ENCODE results near the gene CWC27. TPM values are rescaled to one million over a fixed set of nuclear protein-coding genes. Genes with fewer than 3 reads are reported as not detected.
A peak's percentile ranks its signal among the peaks of the same experiment; 100 is the strongest.

CWC27 gene
- total RNA-seq, 1 donor from 2014 or later = 32.9 TPM

- intact Hi-C loops (cut with micrococcal nuclease) = loop anchor here (5.0 kb wide), 2 partner anchors 716 to 796 kb away; partner anchors contain the start of genes ADAMTS6, CENPK and PPWD1
- Mint-ChIP-seq H3K4me3 (ENCODE audit: low read depth) (no peak overlapping the region), H3K9me3 (no peaks in the 10 kb centered on the region), H3K4me1 (ENCODE audit: low read depth) (peaks cover 36% of the 10 kb centered on the region), H3K27ac (peak overlapping the region; percentile 5), H3K27me3 (ENCODE audit: low read depth) (no peaks in the 10 kb centered on the region), H3K36me3 (ENCODE audit: low read depth) (peaks cover 23% of the 10 kb centered on the region)
- DNase-seq (ENCODE audit: low spot score) = no peak
Observed at GRCh38 chr5:64765804-64766504, 2.8 kb upstream of the CWC27 start.

- no peak for DNase-seq (ENCODE audit: low spot score)
- peaks cover 22% of the 10 kb centered on the region for H3K36me3 Mint-ChIP-seq (ENCODE audit: low read depth)
- H3K9me3 Mint-ChIP-seq = no peaks in the 10 kb centered on the region
- peaks cover 40% of the 10 kb centered on the region for H3K4me1 Mint-ChIP-seq (ENCODE audit: low read depth)
- no peak overlapping the region for H3K27ac Mint-ChIP-seq
- no peaks in the 10 kb centered on the region for H3K27me3 Mint-ChIP-seq (ENCODE audit: low read depth)
- intact Hi-C loops (cut with micrococcal nuclease) = loop anchor here (5.0 kb wide), 2 partner anchors 715 to 795 kb away; partner anchors contain the start of genes ADAMTS6, CENPK and PPWD1
- peak overlapping the region; percentile 98 for H3K4me3 Mint-ChIP-seq (ENCODE audit: low read depth)
Observed at GRCh38 chr5:64766941-64767340, 1.8 kb upstream of the CWC27 start.

DNA sequence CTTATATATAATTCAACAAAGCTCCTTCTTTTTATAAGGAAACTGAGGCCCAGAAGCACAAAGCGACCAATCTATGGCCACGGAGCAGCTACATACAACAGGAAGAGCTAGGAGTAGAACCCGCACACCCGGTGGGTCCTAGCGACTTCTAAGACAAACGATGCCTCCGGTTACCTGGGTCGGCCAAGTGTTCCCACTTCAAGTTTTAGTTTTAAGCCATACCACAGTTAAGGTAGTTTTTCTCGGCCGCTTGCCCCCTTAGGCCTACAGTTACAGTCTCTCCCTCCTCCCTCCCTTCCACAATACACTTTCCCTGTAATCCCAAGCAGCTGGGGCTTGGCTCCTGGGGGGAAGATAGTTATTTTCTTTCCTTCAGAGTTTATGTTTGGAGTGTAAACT, 772 bp upstream of the CWC27 start:
- Mint-ChIP-seq H3K36me3 (ENCODE audit: low read depth) (peaks cover 22% of the 10 kb centered on the region), H3K27ac (peak overlapping the region; percentile 96), H3K27me3 (ENCODE audit: low read depth) (no peaks in the 10 kb centered on the region), H3K4me3 (ENCODE audit: low read depth) (peak overlapping the region; percentile 98), H3K9me3 (no peaks in the 10 kb centered on the region), H3K4me1 (ENCODE audit: low read depth) (peaks cover 40% of the 10 kb centered on the region)
- DNase-seq (ENCODE audit: low spot score) = no peak
- intact Hi-C loops (cut with micrococcal nuclease) = loop anchor here (1.0 to 5.0 kb wide), 5 partner anchors 17 to 857 kb away; partner anchors contain the start of genes ADAMTS6, CENPK, PPWD1 and SHLD3

- intact Hi-C loops (cut with micrococcal nuclease) = loop anchor here (2.0 to 5.0 kb wide), 4 partner anchors 15 to 855 kb away; partner anchors contain the start of genes ADAMTS6, CENPK, PPWD1 and SHLD3
- no peak for DNase-seq (ENCODE audit: low spot score)
- H3K27me3 Mint-ChIP-seq (ENCODE audit: low read depth) = no peaks in the 10 kb centered on the region
- peaks cover 44% of the 10 kb centered on the region for H3K4me1 Mint-ChIP-seq (ENCODE audit: low read depth)
- no peaks in the 10 kb centered on the region for H3K9me3 Mint-ChIP-seq
- H3K27ac Mint-ChIP-seq = peak overlapping the region; percentile 96
- H3K4me3 Mint-ChIP-seq (ENCODE audit: low read depth) = peak overlapping the region; percentile 98
- peaks cover 14% of the 10 kb centered on the region for H3K36me3 Mint-ChIP-seq (ENCODE audit: low read depth)
Observed at GRCh38 chr5:64769855-64770254, 1.1 kb downstream of the CWC27 start.

DNA sequence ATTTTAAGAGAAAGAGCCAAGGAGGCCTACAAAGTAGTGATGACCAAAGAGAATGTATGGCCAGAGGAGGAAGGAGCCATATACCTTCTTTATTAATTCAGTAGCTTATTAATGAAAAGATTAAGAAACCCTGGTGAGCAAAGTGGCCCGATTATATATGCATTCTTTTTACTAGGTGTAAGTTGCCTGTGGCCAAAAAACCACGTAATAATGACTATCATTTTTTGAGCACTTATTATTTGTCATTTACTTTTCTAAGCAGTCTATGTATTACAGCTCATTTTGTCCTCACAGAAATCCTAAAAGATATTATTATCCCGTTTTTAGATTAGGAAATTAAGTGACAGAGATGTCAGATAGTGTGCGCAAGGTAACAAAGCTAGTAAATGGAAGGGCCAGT, 3.0 kb downstream of the CWC27 start:
- intact Hi-C loops (cut with micrococcal nuclease) = no loop called here
- H3K4me1 Mint-ChIP-seq (ENCODE audit: low read depth) = peaks cover 35% of the 10 kb centered on the region
- H3K27ac Mint-ChIP-seq = no peak overlapping the region
- H3K9me3 Mint-ChIP-seq = no peaks in the 10 kb centered on the region
- peaks cover 21% of the 10 kb centered on the region for H3K36me3 Mint-ChIP-seq (ENCODE audit: low read depth)
- no peak overlapping the region for H3K4me3 Mint-ChIP-seq (ENCODE audit: low read depth)
- no peak for DNase-seq (ENCODE audit: low spot score)
- no peaks in the 10 kb centered on the region for H3K27me3 Mint-ChIP-seq (ENCODE audit: low read depth)

DNA sequence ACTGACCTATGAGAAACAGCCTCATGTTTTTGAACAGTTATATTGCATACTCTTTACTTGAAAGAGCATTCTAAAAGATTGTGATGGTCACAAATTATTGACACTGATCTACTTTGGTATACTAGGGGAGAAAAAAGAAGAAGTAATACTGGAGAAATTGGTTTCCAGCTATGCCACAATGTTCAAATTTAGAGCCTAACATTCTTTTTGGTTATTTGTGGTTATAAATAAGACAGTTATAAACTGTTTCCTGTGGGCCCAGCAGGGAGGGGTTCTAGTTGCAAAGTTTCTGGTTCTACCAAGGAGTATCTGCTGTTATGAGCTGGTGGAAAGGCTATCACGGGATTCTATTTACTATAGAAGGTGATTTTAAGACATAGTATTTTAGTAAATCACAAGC, 4.8 kb downstream of the CWC27 start:
- Mint-ChIP-seq H3K4me3 (ENCODE audit: low read depth) (no peak overlapping the region), H3K4me1 (ENCODE audit: low read depth) (peaks cover 26% of the 10 kb centered on the region), H3K27ac (no peak overlapping the region), H3K27me3 (ENCODE audit: low read depth) (no peaks in the 10 kb centered on the region), H3K9me3 (no peaks in the 10 kb centered on the region), H3K36me3 (ENCODE audit: low read depth) (peaks cover 18% of the 10 kb centered on the region)
- no peak for DNase-seq (ENCODE audit: low spot score)
- intact Hi-C loops (cut with micrococcal nuclease) = no loop called here

DNA sequence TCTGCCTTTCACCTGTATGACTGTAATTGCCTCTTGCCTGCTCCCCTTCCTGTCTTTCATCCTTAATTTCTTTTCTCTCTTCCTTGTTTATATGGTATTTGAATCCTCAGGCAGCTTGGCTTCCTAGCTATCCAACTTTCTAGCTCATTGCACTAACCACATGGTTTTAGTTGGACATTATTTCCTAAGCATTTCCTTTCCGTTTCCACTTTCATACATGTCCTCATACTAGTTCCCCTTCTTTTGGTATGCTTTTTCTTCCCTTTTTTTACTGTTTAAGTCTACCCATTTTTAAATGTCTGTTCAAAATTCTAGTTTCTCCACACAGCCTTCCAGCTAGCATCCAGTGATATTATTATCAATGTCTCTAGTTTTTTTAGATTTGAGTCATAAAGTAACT, 6.6 kb downstream of the CWC27 start:
- Mint-ChIP-seq H3K27me3 (ENCODE audit: low read depth) (no peaks in the 10 kb centered on the region), H3K27ac (no peak overlapping the region), H3K9me3 (no peaks in the 10 kb centered on the region), H3K4me3 (ENCODE audit: low read depth) (no peak overlapping the region), H3K4me1 (ENCODE audit: low read depth) (peaks cover 16% of the 10 kb centered on the region), H3K36me3 (ENCODE audit: low read depth) (peaks cover 22% of the 10 kb centered on the region)
- intact Hi-C loops (cut with micrococcal nuclease) = no loop called here
- DNase-seq (ENCODE audit: low spot score) = no peak

- no peaks in the 10 kb centered on the region for H3K9me3 Mint-ChIP-seq
- H3K4me3 Mint-ChIP-seq (ENCODE audit: low read depth) = no peak overlapping the region
- peak; percentile 42 for DNase-seq (ENCODE audit: low spot score)
- H3K27ac Mint-ChIP-seq = no peak overlapping the region
- H3K27me3 Mint-ChIP-seq (ENCODE audit: low read depth) = no peaks in the 10 kb centered on the region
- peaks cover 22% of the 10 kb centered on the region for H3K36me3 Mint-ChIP-seq (ENCODE audit: low read depth)
- H3K4me1 Mint-ChIP-seq (ENCODE audit: low read depth) = peaks cover 5% of the 10 kb centered on the region
- intact Hi-C loops (cut with micrococcal nuclease) = loop anchor here (1.0 to 2.0 kb wide), 2 partner anchors 16 to 149 kb away; partner anchors contain the start of genes CWC27 and SREK1IP1
Observed at GRCh38 chr5:64784451-64785025, 15.8 kb downstream of the CWC27 start.

GRCh38 chr5:64786372-64786771, 17.6 kb downstream of the CWC27 start:
- Mint-ChIP-seq H3K9me3 (no peaks in the 10 kb centered on the region), H3K27me3 (ENCODE audit: low read depth) (no peaks in the 10 kb centered on the region), H3K4me3 (ENCODE audit: low read depth) (no peak overlapping the region), H3K27ac (no peak overlapping the region), H3K36me3 (ENCODE audit: low read depth) (peaks cover 24% of the 10 kb centered on the region), H3K4me1 (ENCODE audit: low read depth) (peaks cover 10% of the 10 kb centered on the region)
- intact Hi-C loops (cut with micrococcal nuclease) = no loop called here
- DNase-seq (ENCODE audit: low spot score) = no peak

GRCh38 chr5:64788156-64788555, 19.4 kb downstream of the CWC27 start:
- Mint-ChIP-seq H3K36me3 (ENCODE audit: low read depth) (peaks cover 24% of the 10 kb centered on the region), H3K27ac (no peak overlapping the region), H3K27me3 (ENCODE audit: low read depth) (no peaks in the 10 kb centered on the region), H3K4me1 (ENCODE audit: low read depth) (peaks cover 10% of the 10 kb centered on the region), H3K9me3 (no peaks in the 10 kb centered on the region), H3K4me3 (ENCODE audit: low read depth) (no peak overlapping the region)
- no peak for DNase-seq (ENCODE audit: low spot score)
- intact Hi-C loops (cut with micrococcal nuclease) = no loop called here

GRCh38 chr5:64789457-64789856, 20.7 kb downstream of the CWC27 start:
- H3K27me3 Mint-ChIP-seq (ENCODE audit: low read depth) = no peaks in the 10 kb centered on the region
- H3K36me3 Mint-ChIP-seq (ENCODE audit: low read depth) = peaks cover 19% of the 10 kb centered on the region
- peaks cover 10% of the 10 kb centered on the region for H3K4me1 Mint-ChIP-seq (ENCODE audit: low read depth)
- no peak overlapping the region for H3K4me3 Mint-ChIP-seq (ENCODE audit: low read depth)
- no peak overlapping the region for H3K27ac Mint-ChIP-seq
- H3K9me3 Mint-ChIP-seq = no peaks in the 10 kb centered on the region
- no peak for DNase-seq (ENCODE audit: low spot score)
- intact Hi-C loops (cut with micrococcal nuclease) = no loop called here

DNA sequence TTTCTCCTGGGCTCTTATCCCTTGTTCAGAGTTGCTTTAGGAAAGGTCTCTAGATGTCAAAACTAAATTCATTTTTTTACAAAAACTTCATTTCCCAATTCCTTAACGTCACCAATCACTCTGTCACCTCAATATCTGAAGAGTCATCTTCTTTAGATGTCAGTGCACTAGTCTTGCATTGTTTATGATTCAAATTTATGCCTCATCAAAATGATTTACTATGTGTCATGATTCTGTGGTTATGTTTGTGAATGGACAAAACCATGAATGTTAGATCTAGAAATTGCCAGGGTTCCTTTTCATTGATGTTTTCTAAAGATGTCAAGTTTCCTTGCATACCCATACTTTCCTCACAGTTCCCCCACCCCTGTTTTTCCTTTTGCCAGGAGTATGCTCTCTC, 21.5 kb downstream of the CWC27 start:
- Mint-ChIP-seq H3K36me3 (ENCODE audit: low read depth) (peaks cover 18% of the 10 kb centered on the region), H3K27ac (no peak overlapping the region), H3K4me1 (ENCODE audit: low read depth) (peaks cover 10% of the 10 kb centered on the region), H3K9me3 (no peaks in the 10 kb centered on the region), H3K27me3 (ENCODE audit: low read depth) (no peaks in the 10 kb centered on the region), H3K4me3 (ENCODE audit: low read depth) (no peak overlapping the region)
- intact Hi-C loops (cut with micrococcal nuclease) = no loop called here
- no peak for DNase-seq (ENCODE audit: low spot score)

DNA sequence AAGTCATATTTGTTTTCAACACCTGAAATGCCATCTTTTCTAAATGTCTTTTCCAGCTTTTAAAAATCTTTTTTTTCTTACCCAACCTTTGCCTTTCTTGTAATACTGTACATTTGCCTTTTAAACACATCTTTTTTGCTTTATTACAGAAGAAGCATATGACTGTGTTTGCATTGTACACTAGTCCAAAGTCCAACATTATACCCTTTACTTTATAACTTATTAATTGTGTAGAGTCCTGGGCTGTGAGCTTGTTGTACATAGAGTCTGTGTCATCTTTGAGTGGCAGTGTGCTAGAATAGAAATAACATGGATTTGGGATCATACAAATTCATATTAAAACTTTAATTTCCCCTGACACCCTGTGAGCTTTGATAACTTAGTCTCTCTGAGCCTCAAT, 23.7 kb downstream of the CWC27 start:
- Mint-ChIP-seq H3K27me3 (ENCODE audit: low read depth) (no peaks in the 10 kb centered on the region), H3K4me3 (ENCODE audit: low read depth) (no peak overlapping the region), H3K27ac (no peak overlapping the region), H3K36me3 (ENCODE audit: low read depth) (peaks cover 9% of the 10 kb centered on the region), H3K9me3 (no peaks in the 10 kb centered on the region), H3K4me1 (ENCODE audit: low read depth) (peaks cover 8% of the 10 kb centered on the region)
- intact Hi-C loops (cut with micrococcal nuclease) = no loop called here
- DNase-seq (ENCODE audit: low spot score) = no peak

Measured in activated T-helper 2 cell treated with anti-CD3 and anti-CD28 coated beads, Interferon-gamma antibody, Interleukin-2, Interleukin-4, amounts not matched to agents 10 μg/mL and 5 μg/mL and 100 μg/mL, durations not matched to agents 14 hours and 24 hours and 36 hours (primary cell).